Liver (tissue), 10 donors: ENCODE data around the gene PAK2. TPM values are rescaled to one million over a fixed set of nuclear protein-coding genes. Genes with fewer than 3 reads are reported as not detected.
"Not testable (repeated sequence)": the region's sequence is repeated elsewhere in the genome, so short reads cannot be mapped to it uniquely, and the experiment has no call there.

Experiments
- DNase-seq: peaks from one replicate; pipeline ENCODE4 v3.0.0-alpha.2; 2017; ENCODE audit warnings: low spot score
- H3K27ac ChIP-seq, 2 donors: one replicate each; pipeline ENCODE4 v1.7.0; 2013; ENCODE audit warnings: inconsistent platforms in 2 of 2, low read length in 2 of 2, control low read depth in 1 of 2, low read depth in 1 of 2, mild to moderate bottlenecking in 1 of 2
- H3K27me3 ChIP-seq, 4 donors: one replicate each; pipeline versions ENCODE4 v1.6.1 to v1.7.0; 2013; ENCODE audit warnings: low read length in 3 of 4, inconsistent platforms in 1 of 4, mild to moderate bottlenecking in 1 of 4, moderate library complexity in 1 of 4; ENCODE audit not compliant: control insufficient read depth in 4 of 4, insufficient read depth in 4 of 4
- H3K36me3 ChIP-seq, 4 donors: one replicate each; pipeline versions ENCODE4 v1.6.1 to v1.7.0; 2013; ENCODE audit warnings: low read length in 3 of 4, mild to moderate bottlenecking in 3 of 4, low read depth in 1 of 4, moderate library complexity in 1 of 4; ENCODE audit not compliant: control insufficient read depth in 4 of 4, insufficient read depth in 3 of 4
- H3K4me1 ChIP-seq, 4 donors: one replicate each; pipeline versions ENCODE4 v1.6.1 to v1.7.0; 2013; ENCODE audit warnings: low read length in 3 of 4, mild to moderate bottlenecking in 3 of 4, moderate library complexity in 1 of 4; ENCODE audit not compliant: control insufficient read depth in 4 of 4, insufficient read depth in 4 of 4
- H3K4me3 ChIP-seq, 3 donors: one replicate each; pipeline versions ENCODE4 v1.6.1 to v1.7.0; 2013; ENCODE audit warnings: low read length in 3 of 3, control low read depth in 1 of 3, low read depth in 1 of 3, mild to moderate bottlenecking in 1 of 3
- H3K9ac ChIP-seq, 2 donors: one replicate each; pipeline ENCODE4 v1.7.0; 2013; ENCODE audit warnings: low read length in 2 of 2, mild to moderate bottlenecking in 2 of 2, moderate library complexity in 2 of 2, control low read depth in 1 of 2, low read depth in 1 of 2
- H3K9me3 ChIP-seq, 4 donors: one replicate each; pipeline versions ENCODE4 v1.6.1 to v1.7.0; 2013; ENCODE audit warnings: low read length in 3 of 4; ENCODE audit not compliant: control insufficient read depth in 4 of 4
- ATF3 ChIP-seq: IDR thresholded peaks from 2 replicates; pipeline ENCODE4 v1.6.1; 2016; ENCODE audit warnings: antibody characterized with exemption
- CTCF ChIP-seq: fragments of 150-350 bp; IDR thresholded peaks from 2 replicates; pipeline ENCODE4 v1.5.1; 2017; ENCODE audit warnings: improper control_type of control experiment, low read depth, low read length; ENCODE audit not compliant: missing input control
- EGR1 ChIP-seq, 2 donors: IDR thresholded peaks; 2 replicates each; pipeline ENCODE4 v1.6.1; 2016 to 2018; ENCODE audit warnings: antibody characterized with exemption in 2 of 2, low read depth in 2 of 2
- FOXA1 ChIP-seq: IDR thresholded peaks from 2 replicates; pipeline ENCODE4 v1.6.1; 2016; ENCODE audit warnings: antibody characterized with exemption
- FOXA2 ChIP-seq: IDR thresholded peaks from 2 replicates; pipeline ENCODE4 v1.6.1; 2016; ENCODE audit warnings: antibody characterized with exemption
- HNF4A ChIP-seq, 2 donors: conservative IDR thresholded peaks; 2 replicates each; pipeline ENCODE4 v1.6.1; 2016; ENCODE audit warnings: antibody characterized with exemption in 2 of 2, mild to moderate bottlenecking in 2 of 2
- HNF4G ChIP-seq: IDR thresholded peaks from 2 replicates; pipeline ENCODE4 v1.6.1; 2016; ENCODE audit warnings: antibody characterized with exemption
- JUND ChIP-seq, 2 donors: IDR thresholded peaks; 2 replicates each; pipeline ENCODE4 v1.6.1; 2016; ENCODE audit warnings: antibody characterized with exemption in 2 of 2
- NR2F2 ChIP-seq: IDR thresholded peaks from 2 replicates; pipeline ENCODE4 v1.6.1; 2016; ENCODE audit warnings: antibody characterized with exemption
- RXRA ChIP-seq, 2 donors: IDR thresholded peaks; 2 replicates each; pipeline ENCODE4 v1.6.1; 2017 to 2018; ENCODE audit warnings: antibody characterized with exemption in 2 of 2, mild to moderate bottlenecking in 1 of 2
- SP1 ChIP-seq: IDR thresholded peaks from 2 replicates; pipeline ENCODE4 v1.6.1; 2018; ENCODE audit warnings: antibody characterized with exemption, mild to moderate bottlenecking
- TAF1 ChIP-seq: conservative IDR thresholded peaks from 2 replicates; pipeline ENCODE4 v1.6.1; 2016; ENCODE audit warnings: antibody characterized with exemption, mild to moderate bottlenecking
- ZBTB33 ChIP-seq: IDR thresholded peaks from 2 replicates; pipeline ENCODE4 v1.6.1; 2016; ENCODE audit warnings: antibody characterized with exemption
- WGBS: extraction: QIAGEN DNeasy Blood & Tissue Kit; methylation state at CpG from one replicate; pipeline ENCODE4 v1.1.7; 2013; 5-methylcytosine and 5-hydroxymethylcytosine counted together
- polyA plus RNA-seq, 2 donors: library from polyadenylated mRNA; stranded (reverse) in 1 of 2; unstranded in 1 of 2; fragments of 200-250 nt in 1 of 2; fragments of >200 nt in 1 of 2; fragmentation: Nextera tagmentation in 1 of 2; extraction: Ambion mirVana in 1 of 2; gene quantifications; one replicate each; pipeline versions ENCODE4 v1.2.1 to v1.2.3, GENCODE V29; 2013 to 2015
- small RNA-seq: library from RNA; depleted of rRNA; stranded (forward); fragments of <200 nt; gene quantifications from one replicate; pipeline ENCODE3, GENCODE V24; 2014
- total RNA-seq, 2 donors: library from RNA; depleted of rRNA; stranded (reverse); fragments of >200 nt; gene quantifications; one replicate each; pipeline ENCODE4 v1.2.3, GENCODE V29; 2014
- TF ChIP-seq, protein P1 (sequence below): IDR thresholded peaks from 2 replicates; pipeline ENCODE4 v1.6.1; 2016; ENCODE audit warnings: antibody characterized with exemption, mild to moderate bottlenecking
- TF ChIP-seq, protein P2 (sequence below): IDR thresholded peaks from 2 replicates; pipeline ENCODE4 v1.6.1; 2016; ENCODE audit warnings: antibody characterized with exemption
- donor health status: healthy.
- donor health status: healthy.
- donor health status: healthy.
- donor health status: healthy.
- donor health status: healthy.

PAK2 gene
- total and polyA plus RNA-seq, 4 donors, result 16.0 to 44.3 (median 24.9) TPM

DNA sequence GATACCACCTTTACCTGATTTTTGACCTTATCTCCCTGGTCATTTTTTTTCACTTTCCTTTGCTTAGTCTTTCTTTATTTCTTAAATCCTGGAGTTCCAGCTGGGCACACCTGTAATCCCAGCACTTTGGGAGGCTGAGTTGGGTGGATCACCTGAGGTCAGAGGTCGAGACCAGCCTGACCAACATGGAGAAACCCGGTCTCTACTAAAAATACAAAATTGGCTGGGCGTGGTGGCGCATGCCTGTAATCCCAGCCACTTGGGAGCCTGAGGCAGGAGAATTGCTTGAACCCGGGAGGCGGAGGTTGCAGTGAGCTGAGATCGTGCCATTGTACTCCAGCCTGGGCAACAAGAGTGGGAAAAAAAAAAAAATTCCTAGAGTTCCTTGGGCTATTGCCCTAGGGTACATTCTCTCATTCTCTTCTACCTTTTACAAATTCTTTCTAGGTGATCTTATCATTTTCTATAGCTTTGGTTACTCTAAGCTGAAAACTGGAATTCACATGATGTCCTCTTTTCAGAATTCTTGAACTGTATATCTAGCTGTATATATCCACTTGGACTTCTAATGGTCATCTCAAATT lies 134.9 kb downstream of the PAK2 start:
- not testable (repeated sequence) for H3K27ac ChIP-seq, DNase-seq, H3K27me3 ChIP-seq, H3K4me1 ChIP-seq, H3K9me3 ChIP-seq, H3K36me3 ChIP-seq, H3K9ac ChIP-seq, H3K4me3 ChIP-seq
- 92% methylated on average over 7 of the region's 7 CpGs for WGBS

DNA sequence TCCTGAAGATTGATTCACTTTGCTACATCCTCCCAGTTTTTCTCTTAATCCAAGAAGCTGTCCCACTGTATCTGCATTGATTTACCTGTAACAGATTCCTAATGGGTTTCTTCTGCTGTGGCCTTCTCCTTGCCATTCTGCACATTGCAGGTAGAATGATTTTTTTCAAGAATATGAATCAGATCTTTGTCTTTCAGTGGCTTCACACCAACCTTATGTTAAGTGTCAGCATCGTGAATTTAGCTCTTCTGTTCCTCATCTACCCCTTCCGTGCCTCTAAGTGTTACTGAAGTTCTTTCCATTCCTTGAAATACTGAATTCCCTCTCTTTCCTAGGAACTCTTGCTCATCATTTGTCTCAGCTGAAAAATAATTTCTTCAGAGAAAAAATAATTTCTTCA lies 135.6 kb downstream of the PAK2 start:
- 95% methylated on average over 2 of the region's 2 CpGs for WGBS
- Histone ChIP-seq H3K9me3 (no peaks in the 10 kb centered on the region), H3K36me3 (peaks cover 0 to 3% (median 0%) of the 10 kb centered on the region in 4 donors), H3K27ac (no peak overlapping the region), H3K4me1 (no peaks in the 10 kb centered on the region), H3K9ac (no peak overlapping the region), H3K4me3 (no peak overlapping the region), H3K27me3 (no peaks in the 10 kb centered on the region)
- TF ChIP-seq RXRA (IDR thresholded peaks at IDR 0.05) (no peak), HNF4G (no peak), ZBTB33 (no peak), SP1 (no peak), FOXA2 (no peak), JUND (IDR thresholded peaks at IDR 0.05) (no peak), FOXA1 (no peak), EGR1 (IDR thresholded peaks at IDR 0.05; ENCODE audit: low read depth in 2 of 2) (no peak), ATF3 (no peak), NR2F2 (no peak), TAF1 (no peak), CTCF (no peak), HNF4A (conservative IDR thresholded peaks at IDR 0.05) (no peak)
- TF ChIP-seq, protein P1, sequence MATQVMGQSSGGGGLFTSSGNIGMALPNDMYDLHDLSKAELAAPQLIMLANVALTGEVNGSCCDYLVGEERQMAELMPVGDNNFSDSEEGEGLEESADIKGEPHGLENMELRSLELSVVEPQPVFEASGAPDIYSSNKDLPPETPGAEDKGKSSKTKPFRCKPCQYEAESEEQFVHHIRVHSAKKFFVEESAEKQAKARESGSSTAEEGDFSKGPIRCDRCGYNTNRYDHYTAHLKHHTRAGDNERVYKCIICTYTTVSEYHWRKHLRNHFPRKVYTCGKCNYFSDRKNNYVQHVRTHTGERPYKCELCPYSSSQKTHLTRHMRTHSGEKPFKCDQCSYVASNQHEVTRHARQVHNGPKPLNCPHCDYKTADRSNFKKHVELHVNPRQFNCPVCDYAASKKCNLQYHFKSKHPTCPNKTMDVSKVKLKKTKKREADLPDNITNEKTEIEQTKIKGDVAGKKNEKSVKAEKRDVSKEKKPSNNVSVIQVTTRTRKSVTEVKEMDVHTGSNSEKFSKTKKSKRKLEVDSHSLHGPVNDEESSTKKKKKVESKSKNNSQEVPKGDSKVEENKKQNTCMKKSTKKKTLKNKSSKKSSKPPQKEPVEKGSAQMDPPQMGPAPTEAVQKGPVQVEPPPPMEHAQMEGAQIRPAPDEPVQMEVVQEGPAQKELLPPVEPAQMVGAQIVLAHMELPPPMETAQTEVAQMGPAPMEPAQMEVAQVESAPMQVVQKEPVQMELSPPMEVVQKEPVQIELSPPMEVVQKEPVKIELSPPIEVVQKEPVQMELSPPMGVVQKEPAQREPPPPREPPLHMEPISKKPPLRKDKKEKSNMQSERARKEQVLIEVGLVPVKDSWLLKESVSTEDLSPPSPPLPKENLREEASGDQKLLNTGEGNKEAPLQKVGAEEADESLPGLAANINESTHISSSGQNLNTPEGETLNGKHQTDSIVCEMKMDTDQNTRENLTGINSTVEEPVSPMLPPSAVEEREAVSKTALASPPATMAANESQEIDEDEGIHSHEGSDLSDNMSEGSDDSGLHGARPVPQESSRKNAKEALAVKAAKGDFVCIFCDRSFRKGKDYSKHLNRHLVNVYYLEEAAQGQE, result no peak
- TF ChIP-seq, protein P2, sequence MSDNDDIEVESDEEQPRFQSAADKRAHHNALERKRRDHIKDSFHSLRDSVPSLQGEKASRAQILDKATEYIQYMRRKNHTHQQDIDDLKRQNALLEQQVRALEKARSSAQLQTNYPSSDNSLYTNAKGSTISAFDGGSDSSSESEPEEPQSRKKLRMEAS, result no peak
- no peak for DNase-seq

Small RNA genes lying within 50 kb of the gene (small RNA-seq; reads per million reads assigned to genes)
- not detected for gene RNU4-89P
- not detected for gene RNU6-42P
- not detected for gene RNU6-646P

Other genes with a start within 250 kb of the PAK2 start
- gene RNF168, start 236.1 kb upstream of the PAK2 start, total RNA-seq, result 10 to 100 TPM in 1 of 2 donors, 1 to 10 TPM in 1; 9.2 to 10.0 TPM
- gene RNF168, start 236.1 kb upstream of the PAK2 start, polyA plus RNA-seq, result 1 to 10 TPM; 3.4 to 5.5 TPM
- under 1 TPM in 1 of 2 donors, not detected in 1; 0.05 TPM for gene SMCO1, start 224.5 kb upstream of the PAK2 start, total RNA-seq
- gene SMCO1, start 224.5 kb upstream of the PAK2 start, polyA plus RNA-seq, result not detected
- 1 to 10 TPM; 2.7 to 3.6 TPM for gene WDR53, start 171.3 kb upstream of the PAK2 start, total RNA-seq
- gene WDR53, start 171.3 kb upstream of the PAK2 start, polyA plus RNA-seq, result 1 to 10 TPM; 3.4 to 4.5 TPM
- gene FBXO45, start 171.2 kb upstream of the PAK2 start, total RNA-seq, result 1 to 10 TPM; 4.8 to 7.7 TPM
- 1 to 10 TPM; 1.6 to 2.4 TPM for gene FBXO45, start 171.2 kb upstream of the PAK2 start, polyA plus RNA-seq
- gene NRROS, start 100.2 kb upstream of the PAK2 start, total RNA-seq, result 1 to 10 TPM; 2.7 to 9.2 TPM
- gene NRROS, start 100.2 kb upstream of the PAK2 start, polyA plus RNA-seq, result 1 to 10 TPM in 1 of 2 donors, under 1 TPM in 1; 0.82 to 3.4 TPM
- gene CEP19, start 27.6 kb upstream of the PAK2 start, total RNA-seq, result under 1 TPM; 0.59 to 0.79 TPM
- under 1 TPM; 0.44 to 0.75 TPM for gene CEP19, start 27.6 kb upstream of the PAK2 start, polyA plus RNA-seq
- gene PIGX, start 27.5 kb upstream of the PAK2 start, total RNA-seq, result 10 to 100 TPM in 1 of 2 donors, 1 to 10 TPM in 1; 7.1 to 10.0 TPM
- gene PIGX, start 27.5 kb upstream of the PAK2 start, polyA plus RNA-seq, result 1 to 10 TPM; 5.1 to 6.0 TPM
- 10 to 100 TPM; 21.6 to 26.9 TPM for gene SENP5, start 128.1 kb downstream of the PAK2 start, total RNA-seq
- gene SENP5, start 128.1 kb downstream of the PAK2 start, polyA plus RNA-seq, result 1 to 10 TPM; 3.9 to 7.0 TPM
- gene NCBP2, start 202.7 kb downstream of the PAK2 start, total RNA-seq, result 10 to 100 TPM; 18.9 to 19.2 TPM
- 10 to 100 TPM; 16.2 to 17.3 TPM for gene NCBP2, start 202.7 kb downstream of the PAK2 start, polyA plus RNA-seq
- 1 to 10 TPM; 1.4 to 1.7 TPM for gene PIGZ, start 229.0 kb downstream of the PAK2 start, total RNA-seq
- 1 to 10 TPM in 1 of 2 donors, under 1 TPM in 1; 0.99 to 2.4 TPM for gene PIGZ, start 229.0 kb downstream of the PAK2 start, polyA plus RNA-seq